GM21825 (cell line): ENCODE data around the gene EXTL1.

Experiments used
- ATAC-seq: cut with Tn5 transposase; IDR thresholded peaks from one replicate; pipeline ENCODE4 v1.9.1; 2021; ENCODE audit warnings: mild to moderate bottlenecking, moderate library complexity; ENCODE audit not compliant: unreplicated experiment

The EXTL1 gene

DNA sequence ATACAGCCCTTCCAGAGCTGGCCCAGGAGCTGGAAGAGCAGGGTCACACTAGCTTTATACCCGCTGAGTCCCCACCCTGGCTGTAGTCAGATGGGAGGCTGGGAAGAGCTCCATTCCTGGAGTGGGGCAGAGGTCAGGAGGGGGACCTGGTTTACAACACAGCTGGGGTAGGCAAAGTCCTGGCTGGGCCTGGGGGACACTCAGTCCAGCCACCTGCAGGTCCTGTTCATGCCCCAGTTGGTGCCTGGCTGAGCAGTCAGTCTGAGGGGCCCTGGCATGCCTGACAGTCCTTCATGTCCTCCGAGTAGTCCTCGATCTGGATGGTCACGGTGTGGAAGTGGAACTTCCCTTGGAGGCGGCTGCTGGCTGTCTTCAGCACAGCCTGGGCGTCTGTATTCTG lies 17.3 kb downstream of the EXTL1 start:
- no peak for ATAC-seq

DNA sequence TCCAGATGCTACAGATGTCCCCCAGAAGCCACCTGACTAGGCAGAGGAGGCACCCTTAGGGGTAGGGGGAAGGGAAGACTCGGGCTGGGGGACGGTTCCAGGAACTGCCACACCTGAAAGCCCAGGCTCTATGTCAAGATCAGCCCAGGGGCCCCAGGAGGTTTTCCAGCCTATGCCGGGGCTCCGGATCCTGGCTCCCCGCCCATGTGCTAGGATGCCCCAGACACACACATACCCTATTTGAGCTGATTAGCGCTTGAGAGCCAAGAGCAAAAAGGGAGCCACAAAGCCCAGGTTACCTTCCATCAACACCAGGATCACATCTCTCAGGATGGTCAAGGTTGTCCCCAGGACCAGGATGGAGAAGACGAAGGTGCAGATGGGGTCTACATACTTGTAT lies 19.8 kb downstream of the EXTL1 start:
- ATAC-seq: no peak

DNA sequence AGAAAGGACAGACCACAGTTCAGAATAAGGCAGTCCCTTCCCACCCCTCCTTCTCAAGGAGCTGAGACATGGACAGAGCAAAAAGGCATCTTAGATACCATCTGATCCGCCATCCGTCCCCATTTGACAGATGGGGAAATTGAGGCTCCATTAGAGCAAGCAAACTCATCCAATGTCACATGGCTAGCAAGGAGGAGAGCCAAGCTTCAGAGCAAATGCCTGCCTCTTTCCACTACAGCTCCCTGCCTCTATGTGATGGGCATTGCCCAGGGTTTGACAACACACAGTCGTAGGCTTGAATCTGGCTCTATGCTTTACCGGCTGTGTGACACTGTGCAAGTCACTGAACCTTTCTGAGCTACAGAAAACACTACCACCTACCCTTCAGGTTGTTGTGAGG lies 20.4 kb downstream of the EXTL1 start:
- no peak for ATAC-seq

DNA sequence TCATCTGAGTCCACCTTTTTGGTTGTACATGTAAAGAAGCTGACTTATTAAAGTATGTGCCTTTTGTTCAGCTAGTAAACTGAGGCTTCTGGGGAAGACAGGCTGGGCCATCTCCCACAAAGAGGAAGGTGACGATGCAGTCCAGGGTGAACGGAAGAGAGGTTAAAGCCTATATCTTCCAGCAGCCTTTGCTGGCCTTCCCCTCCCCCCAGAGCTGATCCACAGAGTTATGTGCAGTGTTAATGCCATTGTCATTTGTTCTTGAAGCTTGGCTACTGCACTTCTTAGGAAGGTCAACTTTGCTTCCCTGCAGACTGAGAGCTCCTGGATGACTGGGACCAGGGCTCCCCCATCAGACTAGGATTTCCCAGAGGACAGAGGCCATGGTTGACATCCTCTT lies 22.2 kb downstream of the EXTL1 start:
- ATAC-seq: no peak

DNA sequence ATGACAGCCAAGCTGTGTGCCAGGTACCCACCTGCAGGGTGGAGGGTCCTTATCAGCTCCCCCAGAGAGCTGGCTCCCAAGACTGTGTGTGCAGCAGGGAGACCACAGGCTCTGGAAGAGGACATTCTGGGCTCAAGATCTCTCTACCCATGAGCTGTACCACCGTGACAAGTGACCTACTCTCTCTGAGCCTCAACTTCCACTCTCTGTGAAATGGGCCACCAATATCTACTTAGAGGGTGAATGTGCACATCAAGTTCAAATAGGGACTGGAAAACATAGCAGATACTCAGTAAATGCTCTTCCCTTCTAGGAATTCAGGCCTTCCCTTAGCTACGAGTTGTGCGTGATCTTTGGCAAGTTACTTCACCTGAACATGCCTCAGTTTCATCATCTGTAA lies 22.8 kb downstream of the EXTL1 start:
- ATAC-seq: no peak

DNA sequence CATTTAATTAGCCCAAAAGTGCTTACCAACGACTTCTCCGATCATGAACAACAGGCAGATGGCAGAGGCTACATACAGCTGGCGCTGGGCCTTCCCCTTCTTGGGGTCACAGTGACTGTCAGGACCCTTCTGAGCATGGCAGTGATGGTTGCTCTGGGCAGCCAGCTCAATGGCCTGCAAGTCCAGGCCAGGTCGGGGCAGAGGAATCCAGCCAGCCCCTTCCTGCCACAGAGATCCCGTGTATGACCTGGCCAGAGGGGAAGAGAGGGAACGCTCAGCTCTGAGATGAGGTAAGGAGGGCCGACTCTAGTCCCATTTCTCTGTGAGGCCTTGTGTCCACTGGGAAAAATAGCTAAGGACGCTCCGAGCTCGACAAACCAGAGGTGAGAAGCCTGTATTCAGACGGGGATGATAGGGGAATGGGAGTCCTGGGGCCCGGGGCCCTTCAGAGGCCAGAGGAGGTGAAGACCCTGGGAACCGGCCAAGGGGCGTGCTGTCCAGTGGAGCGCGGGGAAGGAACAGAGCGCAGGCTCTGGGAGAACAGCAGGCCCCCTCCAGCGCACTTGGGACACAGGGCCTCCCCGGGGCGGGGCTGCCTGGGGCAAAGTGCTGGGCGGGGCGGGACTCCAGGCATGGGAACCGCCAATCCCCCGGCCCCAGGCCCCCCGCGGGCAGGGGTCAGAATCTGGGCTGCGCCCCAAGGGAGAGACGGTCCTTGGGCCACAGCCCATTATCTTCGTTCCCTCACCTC lies 23.6 kb downstream of the EXTL1 start:
- ATAC-seq: no peak

DNA sequence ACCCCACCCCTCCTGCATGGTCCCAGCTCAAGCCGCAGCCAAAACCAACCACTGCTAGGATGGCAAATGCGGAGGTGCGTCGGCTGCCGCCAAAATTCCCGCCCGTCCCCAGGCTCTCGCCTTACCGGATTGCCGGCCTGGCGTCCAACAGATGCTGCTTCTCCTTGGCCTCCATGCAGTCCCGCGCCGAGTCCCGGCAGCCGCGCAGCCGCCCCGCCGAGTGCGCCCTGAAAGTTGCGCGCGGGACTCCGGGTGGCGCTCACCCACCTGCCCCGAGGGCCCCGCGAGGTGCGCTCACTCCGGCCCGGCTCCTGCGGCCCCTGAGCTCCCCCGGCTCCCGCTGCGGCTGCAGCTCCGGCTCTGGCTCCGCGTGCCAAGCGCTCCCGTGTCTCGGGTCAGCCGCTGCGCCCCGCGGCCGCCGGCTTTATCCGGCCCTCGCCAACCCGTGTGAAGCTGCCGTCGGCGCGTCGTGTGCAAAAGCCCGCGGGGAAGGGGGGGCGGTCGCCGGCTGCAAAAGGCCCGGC lies 24.2 kb downstream of the EXTL1 start, which contains the start of gene SLC30A2:
TSS of gene SLC30A2 (minus strand) at position 397 of the 524 bp plus-strand sequence. CDS start at position 175, 222 bp downstream.
- no peak for ATAC-seq

DNA sequence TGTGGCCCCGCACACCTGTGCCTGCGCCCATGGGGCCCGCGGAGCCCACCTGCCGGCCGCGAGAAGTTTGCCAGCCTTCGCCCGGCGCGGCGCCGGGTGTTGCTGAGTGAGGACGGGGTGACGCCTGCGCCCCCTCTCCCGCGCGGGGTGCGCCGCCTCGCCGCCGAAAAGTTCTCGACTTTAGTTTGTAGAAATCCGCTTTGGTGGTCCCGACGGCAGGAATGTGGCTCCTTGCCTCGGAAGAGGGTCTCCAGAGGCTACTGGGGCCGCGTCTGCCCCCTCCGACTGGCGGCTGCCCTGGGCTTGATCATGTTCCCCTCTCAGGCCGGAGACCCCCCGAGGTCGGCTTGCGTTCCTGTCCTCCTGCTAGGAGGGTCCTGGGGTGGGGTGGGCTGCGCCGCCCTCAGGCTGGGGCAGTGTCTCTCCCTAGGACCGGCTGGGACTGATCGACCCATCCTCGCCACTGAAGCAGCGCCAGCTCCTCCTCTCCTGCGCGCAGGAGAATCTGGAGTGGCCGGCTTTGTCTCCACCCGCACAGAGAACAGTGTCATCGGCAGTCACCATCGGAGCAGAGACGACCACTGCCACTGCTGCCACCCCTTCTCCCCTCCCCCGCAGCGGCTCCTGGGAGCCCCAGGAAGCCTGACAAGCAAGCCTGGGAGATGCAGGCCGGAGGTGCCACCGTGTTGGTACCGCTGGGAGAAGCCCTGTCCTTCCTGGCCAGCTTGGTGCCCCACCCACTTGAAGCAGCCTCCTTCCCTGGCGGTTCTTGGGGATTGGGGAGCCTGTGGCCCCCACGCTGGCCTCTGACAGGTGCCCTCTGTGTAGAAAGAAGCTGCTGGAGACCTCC lies 24.9 kb downstream of the EXTL1 start:
- ATAC-seq: no peak

DNA sequence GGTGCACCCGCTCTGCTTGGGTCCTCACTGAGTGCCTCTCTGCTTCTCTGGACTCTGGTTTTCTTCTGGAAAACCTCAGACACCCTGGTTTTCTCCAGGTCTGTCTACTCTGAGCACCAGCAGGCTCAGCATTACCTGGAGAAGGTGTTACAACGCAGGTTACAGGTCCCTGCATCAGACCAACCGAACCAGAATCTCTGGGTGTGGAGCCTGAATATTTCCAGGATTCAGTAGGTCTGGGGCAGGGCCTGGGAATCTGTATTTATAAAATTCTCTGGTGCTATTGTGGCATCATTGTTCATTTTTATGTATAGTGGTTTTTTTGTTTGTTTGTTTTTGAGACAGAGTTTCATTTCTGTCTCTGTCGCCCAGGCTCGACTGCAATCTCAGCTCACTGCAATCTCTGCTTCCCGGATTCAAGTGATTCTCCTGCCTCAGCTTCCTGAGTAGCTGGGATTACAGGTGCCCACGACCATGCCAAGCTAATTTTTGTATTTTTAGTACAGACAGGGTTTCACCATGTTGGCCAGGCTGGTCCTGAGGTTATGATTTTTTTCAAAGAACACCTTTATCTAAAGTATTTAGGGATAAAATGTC lies 25.8 kb downstream of the EXTL1 start:
- no peak for ATAC-seq

DNA sequence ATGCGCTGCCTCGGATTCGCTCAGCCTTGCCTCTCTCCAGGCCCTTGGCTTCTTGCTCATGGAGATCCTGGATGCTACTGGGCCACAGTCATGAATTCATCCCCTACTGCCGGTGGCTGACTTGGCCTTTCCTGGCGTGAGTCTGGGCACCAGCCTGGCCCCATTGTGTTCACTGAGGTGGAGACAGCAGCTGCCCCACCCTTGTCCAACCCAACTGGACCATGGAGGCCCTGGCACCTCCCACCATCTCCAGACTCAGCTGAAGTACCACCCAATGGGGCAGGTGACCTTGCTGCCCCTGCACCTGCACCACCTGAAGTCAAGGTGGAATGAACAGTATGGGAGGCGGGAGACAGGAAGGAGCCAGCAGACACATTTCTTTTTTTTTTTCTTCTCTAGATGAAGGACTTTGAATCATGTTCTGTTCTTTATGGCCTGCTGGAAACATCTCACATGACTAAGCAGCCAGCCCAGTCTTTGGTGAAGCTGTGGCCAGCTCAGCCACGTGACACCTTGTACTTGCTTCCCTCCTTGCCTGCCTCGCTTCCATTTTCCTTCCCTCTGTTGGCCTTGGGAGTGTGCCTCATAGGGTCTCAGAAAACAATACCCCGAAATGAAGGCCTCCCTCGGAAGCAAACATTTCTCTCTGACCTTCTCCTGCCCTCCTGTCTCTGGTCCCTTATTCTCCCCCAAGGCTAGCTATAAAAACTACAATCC lies 28.1 kb downstream of the EXTL1 start:
- ATAC-seq: no peak

DNA sequence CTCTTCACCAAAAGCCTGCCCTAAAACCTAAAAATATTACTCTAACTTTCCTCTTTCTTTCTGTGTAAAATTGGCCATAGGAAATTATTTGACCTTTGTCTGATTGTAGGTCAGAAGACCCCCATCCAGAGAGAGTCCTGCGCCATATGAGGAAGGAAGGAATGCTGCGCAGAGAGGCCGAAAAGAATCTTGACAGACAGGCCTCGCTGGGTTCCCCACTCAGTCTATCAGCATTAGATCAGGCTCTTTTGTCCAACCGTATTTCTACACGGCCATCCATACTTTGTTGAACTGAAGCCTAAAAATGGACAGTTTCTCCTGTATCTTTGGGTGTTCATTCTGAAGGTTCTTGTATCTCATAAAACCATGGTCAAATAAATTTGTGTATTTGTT lies 28.7 kb downstream of the EXTL1 start:
- ATAC-seq: no peak

DNA sequence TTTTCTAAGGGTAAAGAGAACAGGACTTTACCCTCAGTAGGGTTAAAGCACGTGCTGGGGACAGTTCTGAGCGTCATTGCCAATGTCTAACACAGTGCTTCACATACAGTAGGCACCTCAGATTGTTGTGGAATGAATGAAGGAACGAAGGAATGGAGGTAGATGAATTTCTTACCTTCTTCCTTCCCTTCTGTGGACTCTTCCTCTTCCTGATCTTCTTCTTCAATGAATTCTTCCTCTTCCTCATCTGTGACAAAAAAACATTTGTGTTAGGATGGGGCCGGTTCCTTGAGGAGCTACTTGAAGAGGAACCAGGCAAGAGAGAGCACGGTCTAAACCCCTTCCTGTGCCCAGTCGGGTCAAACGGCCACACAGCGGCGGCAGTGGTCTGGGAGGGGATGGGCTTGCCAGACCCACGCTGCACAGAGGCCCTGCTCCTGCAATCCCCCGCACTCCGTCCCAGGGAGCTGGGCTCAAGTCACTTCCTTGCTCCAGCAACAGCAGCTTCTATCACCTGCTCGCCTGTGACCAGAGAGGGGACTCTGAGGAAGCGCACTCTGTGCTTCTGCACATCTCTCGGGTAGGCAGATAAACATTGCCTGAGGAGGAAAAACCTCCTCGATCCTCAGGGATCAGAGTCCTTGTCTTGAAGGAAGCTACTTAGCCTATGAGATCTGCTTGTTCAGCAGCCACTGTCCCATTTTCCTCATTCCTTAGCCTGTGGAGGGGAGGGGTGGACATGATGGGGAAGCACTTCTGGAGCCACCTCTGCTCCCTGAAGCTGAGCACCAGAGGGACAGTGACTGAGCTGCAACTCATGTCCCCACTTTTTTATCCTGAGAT lies 32.4 kb downstream of the EXTL1 start:
- no peak for ATAC-seq

DNA sequence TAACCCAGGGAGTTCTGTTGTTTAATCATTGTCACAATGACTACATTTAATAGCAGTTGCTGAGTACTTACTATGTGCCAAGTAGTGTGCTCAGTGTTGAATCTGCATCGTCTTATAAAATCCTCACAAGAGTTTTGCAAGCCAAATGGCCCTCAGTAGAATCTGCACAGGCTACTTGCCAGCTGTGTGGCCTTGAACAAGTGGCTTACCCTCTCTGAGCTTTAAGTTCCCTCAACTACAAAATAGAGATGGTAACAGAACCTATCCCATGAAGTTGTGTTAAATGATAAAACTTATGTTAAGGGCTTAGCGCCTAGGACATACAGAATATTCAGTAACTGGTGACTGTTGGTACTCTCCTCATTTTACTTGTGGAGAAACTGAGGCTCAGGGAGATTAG lies 33.5 kb downstream of the EXTL1 start:
- no peak for ATAC-seq

DNA sequence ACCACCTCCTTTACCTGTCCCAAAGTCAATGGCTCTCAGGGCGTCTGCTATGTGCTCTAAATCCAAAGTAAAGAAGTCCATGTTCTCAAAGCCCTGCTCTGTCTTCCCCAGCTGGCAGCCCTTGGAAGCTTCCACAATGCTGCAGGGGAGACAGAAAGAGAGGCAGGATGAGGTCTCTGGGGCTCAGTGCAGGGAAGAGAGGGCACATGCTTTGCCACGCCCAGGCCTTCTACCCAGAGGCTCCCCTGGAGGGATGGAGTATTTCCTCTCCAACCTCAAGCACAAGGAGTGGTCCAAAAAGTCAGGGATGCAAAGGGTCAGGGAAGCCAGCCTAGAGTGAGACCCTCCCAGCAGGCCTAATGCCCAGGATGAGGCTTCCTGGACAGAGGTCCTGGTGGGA lies 35.6 kb downstream of the EXTL1 start:
- no peak for ATAC-seq

DNA sequence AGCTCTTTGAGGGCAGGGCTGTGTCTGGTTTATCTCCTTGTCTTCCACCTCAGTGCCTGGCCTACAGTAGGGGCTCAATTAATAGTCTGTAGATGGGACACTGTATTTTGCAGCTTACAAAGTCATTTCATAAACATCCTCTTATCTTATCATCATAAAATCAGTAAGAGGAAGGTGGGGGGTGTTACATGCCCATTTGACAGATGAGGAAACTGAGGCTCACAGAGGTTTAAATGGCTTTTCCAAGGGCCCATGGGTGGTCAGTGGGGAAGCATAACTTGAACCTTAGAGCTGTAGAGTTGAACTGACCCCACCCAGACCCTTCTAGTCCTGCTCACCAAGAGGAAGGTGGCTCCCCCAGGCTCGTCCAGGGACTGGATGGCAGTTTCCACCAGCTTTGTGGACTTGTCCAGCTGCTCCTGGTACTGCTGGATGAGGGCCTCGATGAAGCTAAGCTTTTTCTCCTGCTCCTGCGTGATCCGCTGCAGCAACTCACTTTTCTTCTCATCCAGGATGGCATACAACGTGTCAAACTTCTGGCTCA lies 36.5 kb downstream of the EXTL1 start:
- ATAC-seq: no peak

DNA sequence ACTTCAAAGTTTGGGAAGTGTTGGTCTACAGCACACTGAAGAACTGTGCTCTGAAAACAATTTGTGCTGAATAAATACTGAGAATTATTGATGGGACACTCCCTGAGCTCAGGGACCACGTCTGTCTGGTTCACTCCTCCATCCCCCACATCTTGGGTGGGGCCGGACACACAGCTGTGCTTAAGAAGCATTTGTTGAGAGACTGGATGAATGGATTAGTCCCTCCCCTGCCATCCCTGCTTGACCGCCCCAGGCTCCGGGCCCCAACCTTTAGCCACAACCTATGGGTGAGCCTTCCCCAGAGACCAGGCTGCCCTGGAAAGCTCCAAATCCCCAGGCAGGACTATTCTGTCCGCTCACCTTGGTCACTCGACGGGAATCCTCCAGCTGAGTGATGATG lies 38.3 kb downstream of the EXTL1 start:
- no peak for ATAC-seq

DNA sequence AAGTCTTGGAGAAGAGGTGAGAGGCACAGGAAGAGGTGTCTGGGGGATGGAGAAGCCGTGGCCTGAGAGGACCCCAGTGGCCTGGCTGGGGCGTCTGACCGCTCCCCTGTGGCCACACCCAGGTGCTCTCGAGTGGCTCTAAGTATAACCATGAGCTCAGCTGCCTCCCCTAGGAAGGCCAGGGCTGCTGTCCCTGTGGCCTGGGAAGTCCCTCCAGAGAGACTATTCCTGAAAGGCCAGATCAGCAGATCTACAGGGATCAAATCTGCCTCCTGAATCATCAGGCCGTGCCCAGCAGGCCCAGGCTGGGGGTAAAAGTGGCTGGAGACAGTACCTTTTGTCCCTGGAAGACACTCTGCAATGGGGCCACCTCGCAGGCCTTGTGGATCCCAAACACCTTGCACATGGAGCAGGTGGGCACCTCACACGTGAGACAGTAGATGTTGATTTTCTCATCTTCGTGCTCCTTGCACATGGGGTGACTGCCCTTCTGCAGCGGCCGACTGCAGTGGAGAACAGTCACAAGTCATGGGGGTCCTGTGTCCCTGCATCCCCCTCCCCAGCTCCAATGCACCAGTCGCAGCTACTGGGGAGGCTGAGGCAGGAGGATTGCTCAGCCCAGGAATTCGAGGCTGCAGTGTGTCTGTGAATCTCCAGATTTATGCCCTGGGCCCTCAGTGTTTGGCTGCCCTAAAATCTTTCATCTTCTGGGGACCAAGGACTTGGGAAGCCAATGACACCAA lies 39.4 kb downstream of the EXTL1 start:
- no peak for ATAC-seq

DNA sequence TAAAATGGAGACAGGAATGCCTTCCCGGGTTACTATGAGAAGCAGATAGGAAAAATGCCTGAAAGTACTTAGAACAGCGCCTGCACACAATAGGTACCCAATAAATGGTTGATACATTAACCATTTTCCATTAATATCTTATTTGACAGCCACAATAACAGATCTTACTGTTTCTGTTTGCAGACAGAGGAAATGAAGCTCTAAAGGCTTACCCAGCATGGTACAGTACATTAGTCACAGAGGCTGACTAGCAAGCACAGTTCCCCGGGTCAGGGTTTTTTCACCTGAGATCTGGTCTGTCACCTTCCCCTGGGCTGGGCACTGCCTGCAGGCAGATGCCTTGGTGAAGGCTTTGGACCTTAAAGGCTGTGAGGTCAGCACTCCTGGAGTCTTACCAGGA lies 43.0 kb downstream of the EXTL1 start:
- no peak for ATAC-seq

DNA sequence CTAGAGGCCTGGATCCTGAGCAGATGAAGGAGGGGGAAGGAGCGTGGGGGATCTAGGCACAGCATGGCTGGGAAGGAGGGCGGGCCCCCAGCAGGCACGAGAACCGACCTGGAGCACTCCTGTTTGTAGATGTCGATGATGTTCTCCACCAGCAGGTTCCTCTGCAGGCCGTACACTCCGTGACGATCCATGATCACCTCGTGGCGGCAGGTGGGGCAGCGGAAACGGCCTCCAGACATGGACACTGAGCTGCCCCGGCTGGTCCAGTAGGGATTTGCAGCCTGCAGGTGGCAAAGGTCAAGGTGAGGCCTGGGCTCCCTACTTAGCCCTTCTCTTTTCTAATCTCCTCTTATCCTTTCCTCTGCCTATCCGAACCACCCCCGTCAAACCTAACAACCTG lies 44.6 kb downstream of the EXTL1 start:
- no peak for ATAC-seq
